Measurements from ENCODE around the gene GPR37L1.

The GPR37L1 gene

GRCh38 chr1:202181586-202181985, 58.9 kb downstream of the GPR37L1 start:
- no peak for DNase-seq (ENCODE audit: low read depth)
- H3K4me3 ChIP-seq (ENCODE audit: control insufficient read depth, low read depth, low read length) = no peak overlapping the region
- TF ChIP-seq CTCF (conservative IDR thresholded peaks at IDR 0.05; ENCODE audit: control insufficient read depth, insufficient read depth, low read depth, low read length) = no peak

- TF ChIP-seq CTCF (conservative IDR thresholded peaks at IDR 0.05; ENCODE audit: control insufficient read depth, insufficient read depth, low read depth, low read length) = no peak
Measured at GRCh38 chr1:202182040-202182877, 59.5 kb downstream of the GPR37L1 start.

More at GRCh38 chr1:202182040-202182877, 59.5 kb downstream of the GPR37L1 start:
- no peak overlapping the region for H3K4me3 ChIP-seq (ENCODE audit: control insufficient read depth, low read depth, low read length)
- no peak for DNase-seq (ENCODE audit: low read depth)
